AG04449 (cell line): ENCODE results near the gene OPA1.

ENCODE experiments used
- CTCF ChIA-PET: fragments of 350-600 bp; formaldehyde crosslinking; extraction: SDS; loops from one replicate; lab custom pipeline; 2021; ENCODE audit warnings: antibody characterized with exemption; lab: Yijun Ruan, JAX
- POLR2A ChIA-PET: fragments of 400-600, 350-600 bp; formaldehyde crosslinking; extraction: SDS; loops from one replicate; lab custom pipeline; 2020; ENCODE audit warnings: antibody characterized with exemption, inconsistent platforms; lab: Yijun Ruan, JAX
- DNase-seq: peaks from one replicate; pipeline ENCODE4 v3.0.0-alpha.2; 2010; ENCODE audit warnings: low read depth, low spot score
- H3K4me3 ChIP-seq: 2 replicates; pipeline ENCODE4 v1.5.1; 2011; ENCODE audit warnings: low read depth, mild to moderate bottlenecking, control low read depth, low read length
- TF ChIP-seq, protein P1 (sequence below): IDR thresholded peaks from one replicate; pipeline ENCODE4 v1.5.1; 2011; ENCODE audit warnings: mild to moderate bottlenecking, moderate library complexity, low read length, control low read depth, inconsistent platforms; ENCODE audit not compliant: insufficient read depth; ENCODE audit errors: missing control alignments

OPA1 gene

DNA sequence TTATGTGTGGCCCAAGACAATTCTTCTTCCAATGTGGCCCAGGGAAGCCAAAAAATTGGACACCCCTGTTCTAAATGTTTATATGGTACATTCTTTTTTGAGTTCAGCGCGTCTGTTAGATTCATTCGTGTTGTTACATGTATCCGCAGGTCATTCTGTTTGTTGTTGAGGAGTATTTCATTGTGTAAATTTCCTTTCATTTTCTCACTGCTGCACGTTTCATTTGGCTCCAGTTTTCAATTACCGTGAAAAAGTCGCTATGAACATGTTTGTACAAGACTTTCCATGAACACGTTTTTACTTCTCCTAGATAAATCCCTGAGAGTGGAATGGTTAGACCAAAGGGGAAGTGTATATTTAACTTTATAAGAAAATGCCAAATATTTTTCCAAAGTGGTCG, 7.5 kb upstream of the OPA1 start:
- TF ChIP-seq, protein P1, sequence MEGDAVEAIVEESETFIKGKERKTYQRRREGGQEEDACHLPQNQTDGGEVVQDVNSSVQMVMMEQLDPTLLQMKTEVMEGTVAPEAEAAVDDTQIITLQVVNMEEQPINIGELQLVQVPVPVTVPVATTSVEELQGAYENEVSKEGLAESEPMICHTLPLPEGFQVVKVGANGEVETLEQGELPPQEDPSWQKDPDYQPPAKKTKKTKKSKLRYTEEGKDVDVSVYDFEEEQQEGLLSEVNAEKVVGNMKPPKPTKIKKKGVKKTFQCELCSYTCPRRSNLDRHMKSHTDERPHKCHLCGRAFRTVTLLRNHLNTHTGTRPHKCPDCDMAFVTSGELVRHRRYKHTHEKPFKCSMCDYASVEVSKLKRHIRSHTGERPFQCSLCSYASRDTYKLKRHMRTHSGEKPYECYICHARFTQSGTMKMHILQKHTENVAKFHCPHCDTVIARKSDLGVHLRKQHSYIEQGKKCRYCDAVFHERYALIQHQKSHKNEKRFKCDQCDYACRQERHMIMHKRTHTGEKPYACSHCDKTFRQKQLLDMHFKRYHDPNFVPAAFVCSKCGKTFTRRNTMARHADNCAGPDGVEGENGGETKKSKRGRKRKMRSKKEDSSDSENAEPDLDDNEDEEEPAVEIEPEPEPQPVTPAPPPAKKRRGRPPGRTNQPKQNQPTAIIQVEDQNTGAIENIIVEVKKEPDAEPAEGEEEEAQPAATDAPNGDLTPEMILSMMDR, result no peak
- ChIA-PET CTCF (no interaction called here), POLR2A (no interaction called here)

DNA sequence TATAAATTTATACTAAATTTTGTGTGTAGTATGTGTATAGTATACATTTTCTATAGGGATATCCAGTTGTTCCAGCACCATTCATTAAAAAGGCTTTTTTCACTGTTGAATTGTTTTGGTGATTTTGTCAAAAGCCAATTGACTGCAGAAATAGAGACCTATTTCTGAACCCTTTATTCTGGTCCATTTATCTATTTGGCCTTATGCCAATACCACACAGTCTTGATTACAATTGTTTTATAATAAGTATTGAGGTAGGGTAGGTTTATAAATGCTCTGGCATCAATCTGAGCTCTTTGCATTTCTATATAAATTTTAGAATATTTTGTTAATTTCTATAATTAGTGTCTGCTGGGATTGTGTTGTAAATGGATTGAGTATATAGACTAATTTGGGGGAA, 6.5 kb upstream of the OPA1 start:
- DNase-seq, result no peak
- CTCF ChIA-PET, result no interaction called here
- TF ChIP-seq, protein P1, result no peak
- POLR2A ChIA-PET, result no interaction called here
- no peak overlapping the region for H3K4me3 ChIP-seq

More for the DNA sequence above, 7.5 kb upstream of the OPA1 start:
- no peak overlapping the region for H3K4me3 ChIP-seq
- DNase-seq, result no peak

DNA sequence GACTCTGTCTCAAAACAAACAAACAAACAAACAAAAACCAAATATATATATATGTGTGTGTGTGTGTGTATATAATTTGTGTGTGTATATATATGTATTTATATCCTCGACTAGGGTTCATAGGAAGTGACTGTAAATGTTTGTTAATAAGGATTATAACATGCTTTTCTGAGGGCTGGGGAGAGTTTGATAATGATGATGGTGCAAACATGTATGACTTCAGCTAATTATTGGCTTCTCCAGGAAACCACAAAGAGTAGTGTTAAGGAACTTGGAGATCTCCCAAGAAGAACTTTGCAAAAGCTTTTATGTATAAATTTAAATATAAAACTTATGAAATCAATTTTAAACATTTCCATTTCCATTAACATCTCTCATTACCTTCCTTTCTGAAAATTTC, 3.9 kb upstream of the OPA1 start:
- CTCF ChIA-PET, result interaction anchor here (0.7 to 1.1 kb wide), 2 partner anchors 772 to 776 kb away, joined by 3 read pairs; no protein-coding TSS in a partner anchor
- POLR2A ChIA-PET, result no interaction called here
- DNase-seq, result no peak
- TF ChIP-seq, protein P1, result no peak
- no peak overlapping the region for H3K4me3 ChIP-seq

- TF ChIP-seq, protein P1, result no peak
- H3K4me3 ChIP-seq, result no peak overlapping the region
- no peak for DNase-seq
- ChIA-PET CTCF (interaction anchor here (0.7 to 1.1 kb wide), 2 partner anchors 772 to 777 kb away, joined by 3 read pairs; no protein-coding TSS in a partner anchor), POLR2A (no interaction called here)
Observed at GRCh38 chr3:193589616-193590015, 3.4 kb upstream of the OPA1 start.

- DNase-seq, result no peak
- ChIA-PET POLR2A (no interaction called here), CTCF (interaction anchor here (1.1 kb wide), 1 partner anchor 773 kb away, joined by 3 read pairs; no protein-coding TSS in a partner anchor)
- TF ChIP-seq, protein P1, result no peak
- no peak overlapping the region for H3K4me3 ChIP-seq
Observed at GRCh38 chr3:193590088-193590856, 2.7 kb upstream of the OPA1 start.

- peak overlapping the region; percentile 82 for H3K4me3 ChIP-seq
- no peak for DNase-seq
- ChIA-PET CTCF (interaction anchor here (0.8 kb wide), 1 partner anchor 9 kb away, joined by 3 read pairs; no protein-coding TSS in a partner anchor), POLR2A (no interaction called here)
- TF ChIP-seq, protein P1, result no peak
Observed at GRCh38 chr3:193593668-193594030, 641 bp downstream of the OPA1 start.
